Activated gamma-delta T cell treated with Interleukin-2 at 50 U/mL for 16 hours (primary cell): Measurements from ENCODE around the gene ERC1.

Source experiments
- DNase-seq: peaks from one replicate; pipeline ENCODE4 v3.0.0-alpha.2; 2020

ERC1 gene

DNA sequence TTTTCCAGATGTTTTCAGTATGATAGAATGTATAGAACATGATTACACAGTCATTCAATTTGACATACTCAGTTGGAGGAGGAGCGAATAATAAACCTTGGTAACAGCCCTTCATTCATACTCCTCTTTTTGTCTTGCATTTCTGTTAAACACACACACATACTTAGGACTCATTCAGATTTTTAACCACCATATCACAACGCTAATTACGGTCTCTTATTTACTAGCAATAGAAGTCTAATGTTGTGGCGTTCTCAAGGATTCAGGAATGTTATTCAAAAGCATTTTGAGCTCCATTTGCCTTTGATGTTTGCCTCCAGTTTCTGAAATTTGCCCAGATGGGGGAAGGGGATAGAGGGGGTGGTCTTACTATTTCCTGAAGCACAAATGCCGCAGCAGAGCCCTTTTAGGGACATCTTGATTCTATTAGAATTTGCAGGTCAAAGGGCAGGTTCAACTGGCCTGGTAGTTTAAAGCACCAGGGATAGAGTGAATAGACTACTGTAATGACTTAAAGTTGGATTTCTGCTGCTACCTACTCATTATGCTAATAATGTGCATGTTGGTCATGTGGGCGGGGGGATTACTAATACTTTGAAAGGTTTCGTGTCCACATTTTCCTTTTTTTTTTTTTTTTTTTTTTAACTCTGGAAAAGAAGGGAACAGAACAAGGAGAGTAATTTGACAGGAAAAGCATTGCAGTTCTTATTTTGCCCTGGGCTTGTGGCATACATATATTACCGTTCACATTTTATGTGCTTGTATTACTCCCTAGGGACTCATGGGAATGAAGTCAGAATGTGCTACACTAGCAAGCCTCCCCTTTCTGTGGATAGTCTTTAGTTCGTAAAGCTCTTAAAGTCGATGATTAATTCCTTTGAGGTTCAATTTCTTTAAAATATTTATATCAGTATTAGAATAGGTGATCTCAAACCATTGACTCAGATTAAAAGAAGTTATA lies 376.6 kb downstream of the ERC1 start:
- no peak for DNase-seq

DNA sequence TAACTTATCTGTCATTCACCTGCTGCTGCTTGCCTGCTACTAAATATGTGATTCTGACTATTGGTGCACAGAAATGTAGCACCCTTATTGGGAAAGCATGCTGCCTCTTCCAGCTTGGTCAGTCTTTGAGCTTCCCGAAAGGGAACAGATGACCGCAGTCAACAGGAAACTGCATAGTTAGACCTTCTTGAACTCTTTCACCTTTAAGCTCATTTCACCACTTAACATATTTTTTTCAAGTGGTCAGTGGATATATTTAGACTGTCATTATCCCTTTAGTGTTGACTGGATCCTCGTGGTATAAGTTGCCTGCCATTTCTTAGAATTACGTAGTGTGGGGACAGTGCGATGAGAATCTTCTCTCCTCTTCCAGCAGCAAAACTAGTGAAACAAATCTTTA lies 378.4 kb downstream of the ERC1 start:
- DNase-seq = no peak

DNA sequence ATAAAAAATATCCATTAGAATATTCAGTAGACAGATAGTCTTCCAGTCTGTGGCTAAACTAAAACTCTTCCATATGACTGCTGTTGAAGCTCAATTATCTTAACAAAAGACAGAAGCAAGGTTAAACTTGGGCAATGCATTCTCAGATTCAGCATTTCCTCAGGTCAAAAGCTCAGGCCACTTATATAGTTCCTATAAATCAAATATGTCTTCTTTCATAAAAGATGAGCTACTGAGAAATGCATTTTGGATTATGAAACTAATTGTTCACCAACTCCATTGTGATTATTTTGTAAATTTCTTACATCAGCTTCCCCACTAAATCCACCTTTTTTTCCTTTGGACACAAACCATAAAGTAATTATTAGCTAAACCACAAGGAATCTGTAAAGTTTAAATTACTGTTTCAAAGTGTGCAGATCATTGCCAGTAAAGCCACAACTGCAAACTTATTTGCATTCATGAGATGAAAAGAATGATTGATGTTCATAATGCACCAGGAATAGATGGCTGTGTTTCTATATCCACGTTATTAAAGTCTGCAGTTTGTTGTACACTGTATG lies 379.0 kb downstream of the ERC1 start:
- DNase-seq = no peak

DNA sequence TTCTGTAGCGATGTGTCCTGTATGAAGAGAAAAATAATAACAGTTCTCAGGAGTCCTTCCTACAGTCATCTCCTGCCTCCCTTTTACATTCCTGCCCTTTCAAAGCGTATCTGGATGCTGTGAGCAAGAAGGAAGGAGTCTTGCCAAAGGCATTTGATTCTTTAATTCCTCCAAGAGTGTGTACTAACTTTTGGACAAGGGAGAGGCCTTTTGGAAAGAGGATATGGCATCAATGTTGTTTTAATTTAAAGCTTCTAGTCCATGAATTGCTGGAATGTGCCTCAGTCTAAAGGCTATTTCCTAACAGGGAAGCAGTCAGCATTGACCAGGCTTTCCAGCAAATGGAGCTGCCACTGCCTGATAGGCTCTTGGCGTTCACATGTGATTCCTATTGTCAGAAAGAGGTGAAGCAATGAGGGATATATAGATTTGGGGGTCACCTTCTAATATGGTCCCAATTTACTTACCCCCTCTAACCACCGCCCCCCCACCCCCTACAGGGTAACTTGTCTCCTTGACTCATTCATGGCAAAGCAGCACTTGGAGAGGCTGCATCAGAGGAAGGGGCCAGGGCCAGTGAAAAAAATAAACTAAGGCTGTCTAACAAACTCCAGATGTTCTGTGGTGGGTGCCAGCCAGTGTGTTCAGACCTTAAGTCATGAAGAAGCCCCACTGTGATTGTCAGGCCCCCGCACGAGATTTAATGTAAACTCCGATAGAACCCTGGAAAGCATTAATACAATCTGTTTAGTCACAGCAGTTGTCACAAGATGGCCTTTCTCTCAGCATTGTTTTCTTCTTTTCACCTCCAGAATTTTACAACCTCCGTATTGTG lies 383.1 kb downstream of the ERC1 start:
- DNase-seq = no peak

DNA sequence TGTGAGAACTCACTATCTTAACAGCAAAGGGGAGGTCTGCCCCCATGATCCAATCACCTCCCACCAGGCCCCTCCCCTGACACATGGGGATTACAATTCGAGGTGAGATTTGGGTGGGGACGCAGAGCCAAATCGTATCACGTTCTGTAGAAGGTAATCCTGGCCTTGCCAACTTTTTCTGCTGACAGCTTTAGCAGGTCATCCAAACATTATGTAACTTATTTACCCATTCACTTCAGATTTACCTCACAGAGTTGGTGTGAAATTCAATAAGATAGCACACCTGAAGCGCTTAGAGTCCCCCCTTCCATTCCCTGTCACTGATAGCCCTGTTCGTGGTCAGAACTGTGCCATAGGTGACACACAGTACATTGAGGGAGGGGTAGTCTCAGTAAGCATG lies 384.3 kb downstream of the ERC1 start:
- no peak for DNase-seq

DNA sequence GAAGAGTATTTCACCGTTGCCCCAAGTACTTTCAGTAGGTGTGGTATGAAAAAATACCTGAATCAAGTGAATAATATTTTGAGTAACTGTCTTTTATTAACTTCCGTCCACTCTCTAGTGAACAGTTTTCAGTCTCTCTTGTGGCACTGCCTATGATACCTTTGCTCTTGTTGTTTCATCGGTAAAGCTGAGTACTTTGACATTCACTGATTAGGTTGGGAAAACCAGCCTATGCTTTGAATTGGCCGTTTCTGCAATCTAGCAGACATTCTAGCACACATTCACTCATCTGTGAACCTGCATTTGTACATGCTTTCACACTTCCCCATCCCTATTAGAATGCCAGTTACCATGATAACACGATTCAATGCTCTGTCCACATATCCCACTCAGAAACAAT lies 386.1 kb downstream of the ERC1 start:
- no peak for DNase-seq

DNA sequence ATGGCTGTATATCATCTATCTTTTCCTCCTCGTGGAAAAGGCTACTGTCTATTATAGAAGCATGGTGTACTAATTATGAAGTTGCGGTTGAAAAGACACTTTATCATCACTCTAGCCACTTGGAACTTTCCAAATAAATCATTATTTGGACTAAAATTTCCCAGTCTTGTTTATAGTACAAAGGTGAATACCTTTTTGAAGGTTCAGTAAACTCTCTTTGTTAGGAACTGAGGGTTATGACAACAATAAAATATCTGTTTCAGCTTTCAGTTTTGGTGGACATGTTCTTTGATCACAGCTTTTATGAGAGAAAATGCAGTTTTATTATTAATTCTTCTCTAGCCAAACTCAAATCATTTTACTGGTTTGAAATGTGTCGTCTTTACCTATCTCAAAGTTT lies 386.7 kb downstream of the ERC1 start:
- DNase-seq = no peak

DNA sequence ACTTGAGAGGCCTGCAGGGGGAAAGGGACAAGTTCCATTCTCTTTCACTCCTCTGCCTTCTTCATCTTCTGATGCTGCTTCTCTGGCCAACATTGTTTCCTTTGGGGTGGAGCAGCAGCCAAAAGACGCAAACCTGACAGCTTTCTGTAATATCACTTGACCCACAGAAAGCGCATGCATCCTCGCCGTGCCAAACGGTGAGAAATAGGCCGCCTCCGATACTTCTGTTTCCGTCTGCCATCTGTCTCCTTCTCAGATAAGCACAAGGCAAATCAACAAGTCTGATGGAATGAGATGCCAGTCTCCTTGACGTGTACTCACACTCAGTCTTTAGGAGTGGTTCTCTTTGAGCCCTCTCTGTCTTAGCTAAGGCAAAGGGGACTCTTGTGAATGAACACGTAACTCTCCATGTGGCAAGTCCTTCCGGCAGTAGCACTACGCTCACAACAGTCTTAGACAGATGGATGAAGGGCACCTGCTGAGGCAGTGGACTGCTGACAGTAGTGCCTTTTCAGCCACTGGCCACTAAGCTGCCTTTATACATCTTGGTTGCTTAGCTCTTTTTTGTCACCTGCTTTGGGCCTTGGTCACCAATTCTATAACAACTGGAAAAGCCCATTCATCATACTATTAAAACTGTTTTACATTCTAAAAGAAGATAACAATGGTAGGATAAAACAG lies 389.3 kb downstream of the ERC1 start:
- DNase-seq = no peak

DNA sequence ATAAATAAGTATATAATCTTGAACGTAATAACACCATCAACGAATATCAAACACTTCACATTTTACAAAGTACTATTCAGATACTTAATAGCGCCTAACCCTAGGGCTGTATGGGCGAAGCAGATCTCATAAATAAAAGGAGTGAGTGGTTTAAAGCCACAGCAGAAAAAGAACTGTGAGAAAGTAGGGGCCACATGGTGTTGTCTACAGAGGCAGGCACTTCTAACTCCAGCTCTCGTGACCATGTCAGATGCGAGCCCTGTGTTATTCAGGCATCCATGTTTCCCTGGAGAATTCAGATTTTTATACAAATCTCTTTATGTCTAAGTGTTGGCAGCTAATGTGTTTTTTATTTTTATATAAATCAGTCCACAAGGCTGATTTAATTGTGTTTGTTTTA lies 391.1 kb downstream of the ERC1 start:
- DNase-seq = no peak

DNA sequence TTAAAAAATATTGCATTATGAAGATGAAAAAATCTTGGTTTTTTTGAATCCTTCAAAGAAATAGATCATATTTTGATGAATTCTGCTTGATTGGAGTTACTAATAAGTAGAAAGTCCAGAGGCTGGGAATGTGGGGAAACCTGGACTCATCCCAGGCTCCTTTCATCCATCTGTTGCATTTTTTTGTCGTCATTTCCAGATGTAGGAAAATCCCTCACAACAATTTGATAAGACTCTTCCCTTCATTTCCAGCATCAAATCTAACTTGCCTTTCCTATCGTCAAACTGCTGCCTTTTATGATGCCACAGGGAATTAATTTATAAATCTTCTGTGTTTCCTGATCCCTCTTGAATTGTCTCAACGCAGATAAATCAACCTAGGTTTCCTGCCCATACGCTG lies 391.8 kb downstream of the ERC1 start:
- DNase-seq = no peak

DNA sequence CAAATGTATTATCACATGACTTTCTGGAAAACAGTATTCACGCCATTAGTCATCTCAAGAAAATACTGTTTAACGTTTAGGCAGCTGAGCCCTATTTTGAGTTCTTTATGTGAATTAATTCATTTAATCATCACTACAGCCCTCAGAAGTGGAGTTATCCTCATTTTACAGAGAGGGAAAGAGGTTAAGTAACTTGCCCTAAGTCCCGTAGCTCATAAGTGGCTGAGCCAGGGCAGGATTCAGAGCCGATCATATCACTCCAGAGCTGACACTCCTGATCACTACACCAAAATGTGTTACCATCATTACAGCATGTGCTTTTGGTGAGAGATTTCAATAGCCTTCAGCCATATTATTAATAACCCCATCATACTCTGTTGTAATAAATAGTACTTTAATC lies 392.7 kb downstream of the ERC1 start:
- DNase-seq = no peak

DNA sequence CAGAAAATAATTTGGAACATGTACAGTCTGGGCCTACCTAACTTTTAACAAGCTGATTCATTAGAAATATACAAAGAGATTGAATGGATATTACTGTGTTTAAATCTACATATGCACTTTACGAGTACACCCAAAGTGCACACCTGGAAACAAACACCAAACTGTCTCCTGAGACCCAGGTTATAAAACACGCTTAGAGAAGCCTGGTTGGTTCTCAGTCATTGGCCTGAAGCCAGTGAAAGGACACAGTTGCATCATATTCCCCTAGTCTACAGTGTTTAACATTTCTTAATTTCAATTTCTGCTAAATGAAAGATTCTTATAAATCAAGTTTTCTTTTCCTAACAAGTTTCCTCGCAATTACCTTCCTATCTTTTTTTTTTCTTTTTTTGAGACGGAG lies 393.9 kb downstream of the ERC1 start:
- no peak for DNase-seq

DNA sequence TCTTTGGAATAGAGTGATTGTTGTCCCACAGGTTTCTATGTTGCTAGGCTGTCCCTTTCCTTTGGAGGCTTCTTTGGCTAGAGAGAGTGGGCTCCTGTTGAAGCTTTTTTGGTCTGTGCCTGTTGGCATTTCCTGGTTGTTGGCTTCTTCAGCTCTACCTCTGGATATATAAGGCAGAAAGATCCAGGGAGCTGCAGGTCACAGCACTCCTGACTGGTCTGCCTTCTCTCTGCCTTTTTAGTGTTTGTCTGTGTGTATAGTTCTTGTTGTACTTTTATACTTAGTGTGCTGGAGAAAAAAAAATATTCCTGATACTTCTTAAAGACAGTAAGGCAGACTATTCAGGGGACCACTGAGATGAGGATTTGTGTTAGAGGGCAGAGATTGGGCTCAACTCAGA lies 400.7 kb downstream of the ERC1 start:
- DNase-seq = no peak

DNA sequence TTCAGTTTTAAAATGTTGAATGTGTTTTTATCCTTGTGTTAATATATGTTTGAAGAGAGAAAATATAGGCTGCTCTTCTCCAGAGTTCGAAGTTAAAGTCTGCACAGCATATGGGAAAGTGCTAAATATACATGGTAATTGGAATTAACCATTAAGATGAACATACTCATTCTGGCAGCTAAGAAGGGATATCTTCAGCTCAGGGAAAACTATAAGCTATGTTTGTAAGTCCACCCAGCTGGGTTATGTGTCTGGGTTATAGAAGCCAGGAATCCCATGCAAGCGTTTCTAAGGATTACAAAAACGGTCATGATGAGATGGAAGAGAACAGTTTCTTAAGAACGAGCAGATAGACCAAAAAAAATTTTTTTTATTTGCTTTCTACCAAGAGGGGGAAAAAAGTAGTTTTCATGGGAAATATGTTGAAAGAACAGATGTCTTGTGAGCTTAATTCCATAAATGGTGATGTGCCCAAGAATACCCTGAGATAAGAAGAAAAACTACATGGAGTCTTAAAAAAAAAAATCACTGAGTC lies 404.5 kb downstream of the ERC1 start:
- no peak for DNase-seq

DNA sequence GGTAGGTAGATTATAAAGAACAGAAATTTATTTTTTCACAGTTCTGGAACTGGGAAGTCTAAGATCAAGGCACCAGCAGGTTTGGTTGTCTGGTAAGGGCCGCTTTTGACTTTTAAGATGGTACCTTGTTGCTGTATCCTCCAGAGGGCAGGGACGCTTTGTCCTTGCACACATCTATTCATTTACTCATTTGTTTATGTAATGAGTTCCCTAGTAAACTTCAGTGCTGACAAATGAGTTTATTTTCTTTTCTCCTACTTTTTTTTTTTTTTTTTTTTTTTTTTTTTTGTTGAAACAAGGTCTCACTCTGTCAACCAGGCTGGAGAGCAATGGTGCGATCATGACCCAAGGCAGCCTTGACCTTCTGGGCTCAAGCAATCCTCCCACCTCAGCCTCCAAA lies 407.6 kb downstream of the ERC1 start:
- DNase-seq = no peak

DNA sequence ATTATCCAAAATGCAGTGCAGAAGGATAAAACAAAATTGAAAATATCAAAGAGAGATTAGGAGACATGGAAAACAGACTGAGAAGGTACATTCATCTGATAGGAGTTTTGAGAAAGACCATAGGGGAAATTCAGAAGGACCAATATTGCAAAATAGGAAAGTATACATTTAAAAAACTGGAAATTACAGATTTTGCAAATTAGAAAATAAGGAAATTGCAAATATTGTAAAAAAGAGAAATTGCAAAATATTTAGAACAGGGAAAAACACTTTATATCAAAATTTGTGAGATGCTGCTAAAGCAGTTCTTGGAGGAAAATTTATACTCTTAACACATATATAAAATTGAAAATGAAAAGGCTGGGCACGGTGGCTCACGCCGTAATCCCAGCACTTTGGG lies 410.9 kb downstream of the ERC1 start:
- DNase-seq = no peak

DNA sequence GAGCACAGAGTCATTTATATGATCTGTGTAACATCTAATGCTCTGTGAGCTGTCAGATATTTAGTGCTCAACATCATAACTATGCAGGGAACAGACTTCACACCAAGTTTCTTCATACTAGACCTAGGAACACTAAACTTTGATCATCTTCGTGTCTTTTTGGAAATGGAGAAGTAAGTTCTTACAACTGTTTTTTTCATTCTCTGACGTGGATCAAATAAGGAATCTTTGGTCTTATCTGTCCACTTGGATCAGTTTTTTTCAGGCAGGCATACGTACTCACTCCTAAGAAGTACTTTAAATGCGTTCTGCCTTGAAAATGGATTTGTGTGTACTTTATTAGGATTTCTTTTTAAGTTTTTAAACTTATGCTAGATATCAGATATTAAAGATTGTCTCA lies 412.4 kb downstream of the ERC1 start:
- DNase-seq = no peak

DNA sequence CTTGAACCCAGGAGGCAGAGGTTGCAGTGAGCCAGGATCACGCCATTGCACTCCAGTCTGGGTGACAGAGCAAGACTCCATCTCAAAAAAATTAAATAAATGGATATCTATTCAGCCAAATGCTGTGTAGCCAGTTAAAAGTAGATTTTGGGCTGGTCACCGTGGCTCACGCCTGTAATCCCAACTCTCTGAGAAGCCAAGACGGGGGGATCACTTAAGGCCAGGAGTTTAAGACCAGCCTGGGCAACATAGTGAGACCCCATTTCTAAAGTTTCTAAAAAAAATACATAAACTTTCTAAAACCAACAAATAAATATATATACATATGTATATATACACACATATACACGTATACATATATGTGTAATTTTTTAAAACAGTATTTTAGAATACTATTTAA lies 414.6 kb downstream of the ERC1 start:
- DNase-seq = no peak

DNA sequence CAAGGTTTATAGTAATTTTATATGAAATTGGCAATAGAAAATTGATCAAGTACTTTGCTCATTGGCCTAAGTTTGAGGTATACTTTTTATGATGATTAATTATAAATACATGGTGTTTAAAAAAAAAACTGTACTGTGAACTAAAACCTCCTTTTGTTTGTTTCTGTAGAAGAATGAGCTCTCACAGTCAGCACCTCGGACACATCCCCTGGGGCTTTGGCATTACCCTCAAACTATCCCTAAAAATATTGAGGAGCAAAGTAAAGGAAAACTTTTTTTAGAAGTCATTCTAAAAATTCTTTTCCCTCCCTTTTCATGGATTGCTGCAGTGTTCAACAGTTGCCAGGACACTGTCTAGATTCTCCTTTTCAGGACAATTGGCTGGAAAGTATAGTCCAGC lies 419.8 kb downstream of the ERC1 start:
- DNase-seq = no peak

DNA sequence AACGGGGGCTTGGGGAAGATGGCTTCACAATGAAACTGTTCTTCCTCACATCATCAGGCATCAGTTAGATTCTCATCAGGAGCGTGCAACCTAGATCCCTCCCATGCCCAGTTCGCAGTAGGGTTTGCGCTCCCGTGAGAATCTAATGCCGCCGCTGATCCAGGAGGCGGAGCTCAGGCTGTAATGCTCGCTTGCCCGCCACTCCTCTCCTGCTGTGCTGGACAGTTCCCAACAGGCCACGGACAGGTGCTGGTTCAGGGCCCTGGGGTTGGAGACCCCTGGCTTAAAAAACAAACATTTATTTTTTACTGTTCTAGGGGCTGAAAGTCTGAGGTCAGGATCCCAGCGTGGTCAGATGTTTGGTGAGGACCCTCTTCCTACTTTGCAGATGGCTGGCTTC lies 422.9 kb downstream of the ERC1 start:
- no peak for DNase-seq

DNA sequence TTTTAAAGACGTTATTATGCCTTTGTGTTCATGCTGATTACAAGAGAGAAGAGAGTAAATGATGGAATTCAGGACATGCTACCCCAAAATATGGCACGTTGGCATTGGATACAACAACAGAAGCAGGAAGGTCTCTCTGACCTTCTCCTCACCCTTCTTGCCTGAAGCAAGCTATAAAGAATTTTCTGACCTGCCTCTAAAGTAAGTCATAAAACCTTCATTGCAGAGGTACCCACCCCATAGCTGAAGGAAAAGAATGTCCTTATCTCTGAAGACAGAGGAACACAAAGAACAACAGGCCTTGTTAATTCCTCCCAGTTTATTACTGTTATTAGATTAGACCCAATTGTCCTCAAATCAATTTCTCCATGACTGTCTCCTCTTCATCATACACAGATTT lies 427.1 kb downstream of the ERC1 start:
- no peak for DNase-seq

DNA sequence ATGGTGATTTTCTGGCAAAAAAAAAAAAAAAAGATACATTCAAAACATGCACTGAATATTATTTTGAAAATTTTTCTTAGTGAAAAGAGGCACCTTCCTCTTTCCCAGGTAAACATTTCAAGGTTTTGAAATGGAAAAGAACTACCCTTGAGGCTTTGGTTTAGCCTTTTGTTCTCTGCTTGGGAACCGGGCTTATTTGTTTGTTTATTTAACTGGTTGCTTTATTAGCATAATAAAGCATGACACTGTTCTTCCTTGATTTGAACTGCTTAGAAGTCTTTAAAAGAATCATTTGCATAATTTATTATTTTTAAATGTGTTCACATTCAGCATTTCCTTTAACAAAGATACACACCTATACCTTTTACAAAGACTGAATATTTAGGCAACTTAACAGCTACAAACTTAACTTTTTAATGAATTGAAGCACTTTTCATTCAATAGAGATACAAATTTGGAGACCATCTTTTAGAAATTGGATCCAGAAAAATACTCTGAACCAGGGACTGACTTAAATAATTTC lies 428.9 kb downstream of the ERC1 start:
- no peak for DNase-seq
